NCI-H2107 (cell line): Measurements from ENCODE around the gene GBF1.
"Not testable (repeated sequence)": the region's sequence is repeated elsewhere in the genome, so short reads cannot be mapped to it uniquely, and the experiment has no call there.

Source experiments
- DNase-seq: peaks from one replicate; lab custom pipeline; 2025; lab: John Stamatoyannopoulos, UW

The GBF1 gene

GRCh38 chr10:102267748-102268147 lies 22.4 kb downstream of the GBF1 start:
- no peak for DNase-seq

GRCh38 chr10:102268375-102268888 lies 23.1 kb downstream of the GBF1 start:
- DNase-seq = no peak

- no peak for DNase-seq
Observed at GRCh38 chr10:102269017-102269416, 23.7 kb downstream of the GBF1 start.

- DNase-seq = no peak
Observed at GRCh38 chr10:102274062-102274461, 28.7 kb downstream of the GBF1 start.

- no peak for DNase-seq
Observed at GRCh38 chr10:102275343-102275742, 30.0 kb downstream of the GBF1 start.

- DNase-seq = no peak
Observed at GRCh38 chr10:102279104-102279503, 33.8 kb downstream of the GBF1 start.

GRCh38 chr10:102280397-102281101 lies 35.2 kb downstream of the GBF1 start:
- no peak for DNase-seq

GRCh38 chr10:102281102-102281487 lies 35.8 kb downstream of the GBF1 start:
- DNase-seq = no peak

- no peak for DNase-seq
Observed at GRCh38 chr10:102283488-102283887, 38.2 kb downstream of the GBF1 start.

GRCh38 chr10:102283890-102284289 lies 38.6 kb downstream of the GBF1 start:
- DNase-seq = no peak

- no peak for DNase-seq
Observed at GRCh38 chr10:102284531-102284930, 39.2 kb downstream of the GBF1 start.

- no peak for DNase-seq
Observed at GRCh38 chr10:102285133-102285532, 39.8 kb downstream of the GBF1 start.

- no peak for DNase-seq
Observed at GRCh38 chr10:102286216-102286615, 40.9 kb downstream of the GBF1 start.

- DNase-seq = no peak
Observed at GRCh38 chr10:102287538-102287937, 42.2 kb downstream of the GBF1 start.

- DNase-seq = no peak
Observed at GRCh38 chr10:102287991-102288390, 42.7 kb downstream of the GBF1 start.

- DNase-seq = no peak
Observed at GRCh38 chr10:102289356-102289755, 44.0 kb downstream of the GBF1 start.

- no peak for DNase-seq
Observed at GRCh38 chr10:102289840-102290239, 44.5 kb downstream of the GBF1 start.

- DNase-seq = no peak
Observed at GRCh38 chr10:102291221-102291905, 46.0 kb downstream of the GBF1 start.

GRCh38 chr10:102297101-102297500 lies 51.8 kb downstream of the GBF1 start:
- no peak for DNase-seq

- no peak for DNase-seq
Observed at GRCh38 chr10:102298899-102299298, 53.6 kb downstream of the GBF1 start.

GRCh38 chr10:102299873-102300272 lies 54.5 kb downstream of the GBF1 start:
- no peak for DNase-seq

GRCh38 chr10:102300278-102300843 lies 55.0 kb downstream of the GBF1 start:
- DNase-seq = no peak

- not testable (repeated sequence) for DNase-seq
Observed at GRCh38 chr10:102300912-102301311, 55.6 kb downstream of the GBF1 start.
